ENCODE measurements around the gene MED15.

MED15 gene

DNA sequence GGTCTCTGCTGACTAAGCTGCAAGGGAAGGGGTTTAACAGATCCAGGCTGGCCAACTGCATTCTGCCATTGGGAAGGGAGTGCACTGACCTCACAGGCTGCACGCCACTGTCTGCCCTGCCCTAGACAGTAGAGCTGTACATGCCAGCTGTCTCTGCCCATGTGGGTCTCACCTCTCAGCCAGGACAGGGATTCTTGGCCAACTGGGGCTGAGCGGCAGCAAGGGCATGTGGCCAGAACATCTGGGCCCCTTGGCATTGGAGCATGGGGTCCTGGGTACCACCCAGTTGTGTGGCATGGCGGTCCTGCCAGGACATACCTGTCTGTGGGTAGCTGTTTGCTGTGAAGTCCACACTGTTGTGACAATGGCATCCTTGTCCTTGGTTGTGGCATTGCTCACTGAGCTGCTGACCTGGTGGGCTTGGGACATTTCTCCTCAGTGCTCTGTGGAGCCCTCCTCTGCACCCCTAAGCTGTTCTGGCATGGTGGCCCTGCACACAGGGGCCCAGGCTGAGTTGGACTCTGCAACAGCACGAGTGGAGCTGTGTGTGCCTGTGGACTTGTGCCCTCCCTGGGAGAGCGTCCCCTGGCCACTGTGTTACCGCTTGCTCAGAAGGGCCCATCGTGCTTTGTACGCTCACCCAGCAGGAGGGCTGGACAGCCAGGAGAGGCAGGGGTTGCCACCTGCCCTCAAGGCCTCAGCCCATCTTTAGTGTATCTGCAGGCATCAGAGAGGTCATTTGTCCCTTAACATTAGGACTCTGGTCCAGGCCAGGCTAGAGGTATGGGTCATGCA is 46.7 kb downstream of the MED15 start:
- H3K27ac ChIP-seq: no peak overlapping the region

DNA sequence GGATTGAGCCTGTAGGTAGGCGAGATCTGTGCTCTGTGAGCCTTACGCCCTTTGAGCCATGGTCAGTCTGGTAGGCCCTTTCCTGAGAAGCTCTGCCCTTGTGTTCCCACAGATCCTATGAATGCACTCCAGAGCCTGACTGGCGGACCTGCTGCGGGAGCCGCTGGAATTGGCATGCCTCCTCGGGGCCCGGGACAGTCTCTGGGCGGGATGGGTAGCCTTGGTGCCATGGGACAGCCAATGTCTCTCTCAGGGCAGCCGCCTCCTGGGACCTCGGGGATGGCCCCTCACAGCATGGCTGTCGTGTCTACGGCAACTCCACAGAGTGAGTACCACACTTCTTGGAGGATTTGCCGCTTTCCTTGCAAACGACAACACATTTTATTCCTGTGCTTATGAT is 47.4 kb downstream of the MED15 start:
- H3K27ac ChIP-seq: no peak overlapping the region
- TF ChIP-seq, protein P1, sequence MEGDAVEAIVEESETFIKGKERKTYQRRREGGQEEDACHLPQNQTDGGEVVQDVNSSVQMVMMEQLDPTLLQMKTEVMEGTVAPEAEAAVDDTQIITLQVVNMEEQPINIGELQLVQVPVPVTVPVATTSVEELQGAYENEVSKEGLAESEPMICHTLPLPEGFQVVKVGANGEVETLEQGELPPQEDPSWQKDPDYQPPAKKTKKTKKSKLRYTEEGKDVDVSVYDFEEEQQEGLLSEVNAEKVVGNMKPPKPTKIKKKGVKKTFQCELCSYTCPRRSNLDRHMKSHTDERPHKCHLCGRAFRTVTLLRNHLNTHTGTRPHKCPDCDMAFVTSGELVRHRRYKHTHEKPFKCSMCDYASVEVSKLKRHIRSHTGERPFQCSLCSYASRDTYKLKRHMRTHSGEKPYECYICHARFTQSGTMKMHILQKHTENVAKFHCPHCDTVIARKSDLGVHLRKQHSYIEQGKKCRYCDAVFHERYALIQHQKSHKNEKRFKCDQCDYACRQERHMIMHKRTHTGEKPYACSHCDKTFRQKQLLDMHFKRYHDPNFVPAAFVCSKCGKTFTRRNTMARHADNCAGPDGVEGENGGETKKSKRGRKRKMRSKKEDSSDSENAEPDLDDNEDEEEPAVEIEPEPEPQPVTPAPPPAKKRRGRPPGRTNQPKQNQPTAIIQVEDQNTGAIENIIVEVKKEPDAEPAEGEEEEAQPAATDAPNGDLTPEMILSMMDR (IDR thresholded peaks at IDR 0.05): no peak
- no peak for TF ChIP-seq ZFX (IDR thresholded peaks at IDR 0.05; ENCODE audit: borderline replicate concordance)

More for the DNA sequence above, 46.7 kb downstream of the MED15 start:
- TF ChIP-seq, protein P1 (IDR thresholded peaks at IDR 0.05): no peak
- no peak for TF ChIP-seq ZFX (IDR thresholded peaks at IDR 0.05; ENCODE audit: borderline replicate concordance)

DNA sequence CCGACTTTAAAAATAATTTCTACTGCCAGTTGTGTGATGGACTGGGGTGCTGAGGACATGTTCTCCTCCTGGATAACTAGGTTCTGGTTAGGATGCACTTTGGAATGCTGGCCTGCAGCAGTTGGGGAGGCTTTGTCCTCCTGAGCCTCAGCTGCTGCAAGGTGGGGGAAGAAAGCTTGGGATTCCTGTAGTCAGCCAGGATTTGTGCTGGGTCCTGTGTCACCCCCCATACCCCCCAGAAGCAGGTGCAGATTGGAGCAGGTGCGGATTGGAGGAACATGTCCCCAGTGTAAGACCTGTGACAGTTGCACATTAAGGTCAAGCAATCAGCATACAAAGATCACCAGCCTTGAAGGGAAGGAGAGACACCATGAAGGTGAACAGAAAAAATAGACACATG is 51.1 kb downstream of the MED15 start:
- no peak overlapping the region for H3K27ac ChIP-seq
- TF ChIP-seq ZFX (IDR thresholded peaks at IDR 0.05; ENCODE audit: borderline replicate concordance): no peak
- TF ChIP-seq, protein P1 (IDR thresholded peaks at IDR 0.05): no peak

DNA sequence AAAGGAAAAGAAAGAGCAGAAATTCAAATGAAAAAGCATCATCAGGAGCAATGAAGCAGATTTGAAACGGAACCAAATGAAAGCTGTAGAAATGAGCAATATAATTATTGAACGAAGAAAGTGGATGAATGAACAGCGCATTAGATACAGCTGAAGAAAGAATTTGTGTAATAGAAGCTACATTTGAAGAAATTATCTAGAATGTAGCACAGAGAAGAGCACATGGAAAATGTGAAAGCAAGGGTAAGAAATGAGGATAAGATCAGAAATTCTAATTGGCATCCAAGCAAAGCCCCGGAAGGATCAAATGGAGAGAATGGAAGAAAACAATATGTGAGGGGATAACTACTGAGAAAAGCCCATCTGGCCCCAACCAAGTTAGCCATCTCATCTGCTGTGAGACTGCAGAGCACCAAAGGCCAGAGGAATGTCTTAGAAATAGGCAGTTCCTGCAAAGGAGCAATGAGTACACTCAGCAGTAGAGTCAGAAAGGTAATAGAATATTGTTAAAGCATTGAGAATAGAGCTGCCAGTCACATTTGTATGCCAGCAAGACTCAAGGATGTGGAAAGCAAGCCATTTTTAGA is 51.9 kb downstream of the MED15 start:
- TF ChIP-seq, protein P1 (IDR thresholded peaks at IDR 0.05): no peak
- TF ChIP-seq ZFX (IDR thresholded peaks at IDR 0.05; ENCODE audit: borderline replicate concordance): no peak
- H3K27ac ChIP-seq: no peak overlapping the region

DNA sequence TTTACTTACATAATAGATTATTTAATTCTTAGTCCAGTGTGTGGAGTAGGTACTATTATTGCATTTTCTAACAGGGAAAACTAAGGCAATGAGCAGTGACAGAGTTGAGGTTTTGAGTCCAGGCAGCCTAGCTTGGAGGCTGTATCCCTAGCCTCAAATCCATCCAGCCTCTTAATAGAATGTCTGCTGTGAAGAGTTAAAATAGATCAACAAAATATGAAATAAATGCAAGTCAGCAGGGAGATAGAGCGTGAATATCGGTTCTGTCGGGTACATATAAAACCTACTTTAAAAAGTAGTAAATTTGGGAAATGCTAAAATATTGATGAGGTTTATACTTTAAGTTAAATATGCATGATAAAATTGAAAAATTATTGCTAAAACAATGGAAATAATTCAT is 53.3 kb downstream of the MED15 start:
- no peak for TF ChIP-seq ZFX (IDR thresholded peaks at IDR 0.05; ENCODE audit: borderline replicate concordance)
- TF ChIP-seq, protein P1 (IDR thresholded peaks at IDR 0.05): no peak
- H3K27ac ChIP-seq: no peak overlapping the region

DNA sequence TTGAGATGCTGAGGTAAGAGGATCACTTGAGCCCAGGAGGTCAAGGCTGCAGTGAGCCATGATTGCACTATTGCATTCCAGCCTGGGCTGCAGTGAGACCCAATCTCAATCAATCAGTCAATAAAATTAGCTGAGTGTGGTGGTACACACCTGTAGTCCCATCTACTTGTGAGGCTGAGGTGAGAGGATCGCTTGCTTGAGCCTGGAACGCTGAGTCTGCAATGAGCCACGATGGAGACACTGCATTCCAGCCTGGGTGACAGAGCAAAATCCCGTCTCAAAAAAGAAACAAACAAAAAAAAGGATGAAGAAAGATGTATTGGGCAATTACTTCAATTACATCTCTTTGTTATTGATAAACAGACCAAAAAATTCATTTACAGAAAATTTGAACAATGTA is 54.5 kb downstream of the MED15 start:
- TF ChIP-seq ZFX (IDR thresholded peaks at IDR 0.05; ENCODE audit: borderline replicate concordance): no peak
- TF ChIP-seq, protein P1 (IDR thresholded peaks at IDR 0.05): no peak

More for the DNA sequence above, 54.5 kb downstream of the MED15 start:
- H3K27ac ChIP-seq: no peak overlapping the region

Data from 22Rv1 (cell line).